DMS53 treated with DMSO at 0.1 percent for 48 hours (cell line): ENCODE data around the gene ZFYVE21.
"Not testable (repeated sequence)": the region's sequence is repeated elsewhere in the genome, so short reads cannot be mapped to it uniquely, and the experiment has no call there.

Experiments
- DNase-seq: peaks from one replicate; lab custom pipeline; 2025; ENCODE audit not compliant: unreplicated experiment; lab: John Stamatoyannopoulos, UW

Gene ZFYVE21

GRCh38 chr14:103691655-103692054, 24.0 kb upstream of the ZFYVE21 start:
- not testable (repeated sequence) for DNase-seq

GRCh38 chr14:103692159-103692558, 23.5 kb upstream of the ZFYVE21 start:
- DNase-seq = no peak

GRCh38 chr14:103692871-103693270, 22.7 kb upstream of the ZFYVE21 start:
- no peak for DNase-seq

- DNase-seq = no peak
Observed at GRCh38 chr14:103693515-103693914, 22.1 kb upstream of the ZFYVE21 start.

GRCh38 chr14:103694572-103695026, 21.0 kb upstream of the ZFYVE21 start:
- no peak for DNase-seq

- no peak for DNase-seq
Observed at GRCh38 chr14:103695296-103696069, 20.1 kb upstream of the ZFYVE21 start.

- no peak for DNase-seq
Observed at GRCh38 chr14:103696070-103696402, 19.6 kb upstream of the ZFYVE21 start.

GRCh38 chr14:103696466-103697071, 19.0 kb upstream of the ZFYVE21 start:
- DNase-seq = no peak

- DNase-seq = no peak
Observed at GRCh38 chr14:103697206-103697602, 18.4 kb upstream of the ZFYVE21 start.

GRCh38 chr14:103697603-103698379, 17.8 kb upstream of the ZFYVE21 start:
- DNase-seq = no peak

- DNase-seq = peak; percentile 56
Observed at GRCh38 chr14:103698380-103699260, 17.0 kb upstream of the ZFYVE21 start.

- no peak for DNase-seq
Observed at GRCh38 chr14:103699261-103699661, 16.3 kb upstream of the ZFYVE21 start.

GRCh38 chr14:103699901-103700752, 15.5 kb upstream of the ZFYVE21 start:
- DNase-seq = no peak

GRCh38 chr14:103700753-103701490, 14.7 kb upstream of the ZFYVE21 start:
- no peak for DNase-seq

- no peak for DNase-seq
Observed at GRCh38 chr14:103702095-103702494, 13.5 kb upstream of the ZFYVE21 start.

- DNase-seq = no peak
Observed at GRCh38 chr14:103702497-103703432, 12.8 kb upstream of the ZFYVE21 start.

GRCh38 chr14:103703433-103704385, 11.9 kb upstream of the ZFYVE21 start:
- no peak for DNase-seq
